CD4-positive, alpha-beta T cell treated with Interleukin-21 for 1 hour (primary cell): Measurements from ENCODE around the gene TTC19.
"Not testable (repeated sequence)": the region's sequence is repeated elsewhere in the genome, so short reads cannot be mapped to it uniquely, and the experiment has no call there.

Experiments used
- DNase-seq: peaks from one replicate; pipeline ENCODE4 v3.0.0-alpha.2; 2020

TTC19 gene

DNA sequence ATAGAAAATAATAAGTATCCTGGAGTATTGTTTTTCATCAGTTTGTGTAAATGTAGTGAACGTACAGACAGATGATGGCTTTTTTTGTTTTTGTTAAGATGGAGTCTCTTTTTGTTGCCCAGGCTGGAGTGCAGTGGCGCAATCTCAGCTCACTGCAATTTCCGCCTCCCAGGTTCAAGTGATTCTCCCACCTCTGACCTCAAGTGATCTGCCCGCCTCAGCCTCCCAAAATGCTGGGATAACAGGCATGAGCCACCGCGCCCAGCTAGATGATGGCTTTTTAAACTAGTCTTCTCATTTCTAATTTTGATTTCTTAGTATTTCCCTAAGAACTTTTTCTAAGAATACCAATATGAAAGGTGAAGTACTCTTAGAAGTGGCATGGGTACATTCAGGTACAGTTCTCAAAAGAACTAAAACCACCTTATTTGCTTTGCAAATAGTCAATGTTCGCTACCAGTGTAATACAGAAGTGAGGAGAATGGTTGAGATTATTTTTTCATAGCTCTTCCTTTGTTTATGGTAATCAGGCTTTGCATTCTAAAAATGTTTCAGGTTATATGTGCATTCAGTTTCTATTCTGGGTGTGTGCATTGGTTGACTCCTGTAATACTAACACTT is 34.2 kb downstream of the TTC19 start:
- no peak for DNase-seq

DNA sequence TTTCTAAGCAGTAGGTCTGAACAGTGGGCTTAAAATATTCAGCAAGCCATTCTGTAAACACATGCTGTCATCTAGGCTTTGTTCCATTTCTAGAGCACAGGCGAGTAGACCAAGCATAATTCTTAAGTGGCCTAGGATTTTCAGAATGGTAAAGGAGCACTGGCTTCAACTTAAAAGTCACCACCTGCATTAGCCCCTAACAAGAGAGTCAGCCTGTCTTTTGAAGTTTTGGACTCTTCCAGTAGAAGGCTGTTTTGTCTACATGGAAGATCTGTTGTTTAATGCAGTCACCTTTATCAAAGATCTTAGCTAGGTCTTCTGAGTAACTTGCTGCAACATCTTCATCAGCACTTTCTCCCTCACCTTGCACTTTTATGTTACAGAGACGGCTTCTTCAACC is 36.6 kb downstream of the TTC19 start:
- DNase-seq, result no peak

DNA sequence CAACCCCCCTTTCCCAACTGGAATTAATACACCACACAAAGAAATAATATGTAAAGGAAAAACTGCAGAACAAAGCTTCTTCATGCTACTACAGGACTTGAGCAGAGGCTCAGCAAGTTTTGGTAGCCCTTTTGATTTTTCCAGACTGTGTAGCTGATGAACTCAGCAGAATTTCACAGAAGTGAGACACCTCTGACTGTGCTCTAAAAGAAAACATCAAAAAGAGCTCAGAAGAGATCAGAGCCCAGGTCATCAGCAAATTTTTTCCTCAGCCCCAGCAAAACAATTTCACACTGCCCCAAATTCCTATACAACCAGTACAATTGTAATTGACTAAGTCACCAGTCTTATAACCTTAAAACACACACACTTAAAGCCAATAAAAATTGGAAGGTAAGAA is 38.0 kb downstream of the TTC19 start:
- no peak for DNase-seq

DNA sequence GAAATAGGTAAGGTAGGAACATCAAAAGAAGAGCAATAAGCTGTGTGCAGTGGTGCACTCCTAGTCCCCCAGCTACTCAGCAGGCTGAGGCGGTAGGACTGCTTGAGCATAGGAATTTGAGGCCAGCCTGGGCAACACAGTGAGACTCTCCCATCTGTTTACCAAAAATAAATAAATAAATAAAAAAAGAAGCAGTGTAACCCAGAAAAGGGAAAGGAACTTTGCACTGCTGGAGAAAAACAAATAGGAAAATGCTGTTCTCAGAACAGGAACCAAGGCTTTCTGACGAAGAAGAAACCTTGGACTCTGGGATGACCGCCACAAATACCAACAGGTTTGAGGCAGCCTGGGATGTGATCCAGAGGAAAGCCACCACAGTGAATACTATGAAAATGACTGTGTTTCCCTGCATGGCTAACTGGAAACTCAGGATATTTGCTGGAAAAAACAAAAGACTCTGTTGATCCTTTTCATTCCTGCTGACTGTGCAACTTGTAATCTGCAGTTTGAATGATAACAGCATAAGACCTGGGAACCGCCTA is 41.2 kb downstream of the TTC19 start:
- DNase-seq, result no peak

DNA sequence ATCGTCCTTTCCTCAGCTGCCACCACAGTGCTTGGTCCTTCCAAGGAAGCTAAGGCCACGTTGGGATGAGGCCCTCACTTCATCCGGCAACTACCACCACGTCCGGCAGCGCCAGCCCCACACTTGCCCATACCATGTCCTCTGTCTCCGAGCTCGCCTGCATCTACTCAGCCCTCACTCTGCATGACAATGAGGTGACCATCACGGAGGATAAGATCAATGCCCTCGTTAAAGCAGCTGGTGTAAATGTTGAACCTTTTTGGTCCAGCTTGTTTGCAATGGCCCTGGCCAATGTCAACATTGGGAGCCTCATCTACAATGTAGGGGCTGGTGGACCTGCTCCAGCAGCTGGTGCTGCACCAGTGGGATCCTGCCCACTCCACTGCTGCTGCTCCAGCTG is 44.9 kb downstream of the TTC19 start:
- no peak for DNase-seq

DNA sequence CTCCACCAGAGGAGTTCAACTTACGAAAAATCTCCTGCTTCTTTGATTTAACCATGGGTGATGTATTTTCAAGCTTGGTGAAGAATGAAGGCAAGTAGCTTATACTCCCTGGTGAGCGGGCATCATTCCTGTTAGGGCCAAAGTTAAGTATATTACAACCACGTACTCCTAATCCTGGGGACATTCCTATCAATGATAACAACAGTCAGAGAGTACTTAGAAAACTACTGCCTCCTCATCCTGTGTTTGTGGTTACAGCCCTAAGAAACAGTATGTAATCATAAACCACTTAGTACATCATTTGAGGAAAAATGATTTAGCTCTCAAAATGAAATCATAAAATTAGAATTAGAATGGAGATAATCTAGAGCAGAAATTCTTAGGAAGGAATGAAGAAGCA is 47.3 kb downstream of the TTC19 start:
- DNase-seq, result no peak

DNA sequence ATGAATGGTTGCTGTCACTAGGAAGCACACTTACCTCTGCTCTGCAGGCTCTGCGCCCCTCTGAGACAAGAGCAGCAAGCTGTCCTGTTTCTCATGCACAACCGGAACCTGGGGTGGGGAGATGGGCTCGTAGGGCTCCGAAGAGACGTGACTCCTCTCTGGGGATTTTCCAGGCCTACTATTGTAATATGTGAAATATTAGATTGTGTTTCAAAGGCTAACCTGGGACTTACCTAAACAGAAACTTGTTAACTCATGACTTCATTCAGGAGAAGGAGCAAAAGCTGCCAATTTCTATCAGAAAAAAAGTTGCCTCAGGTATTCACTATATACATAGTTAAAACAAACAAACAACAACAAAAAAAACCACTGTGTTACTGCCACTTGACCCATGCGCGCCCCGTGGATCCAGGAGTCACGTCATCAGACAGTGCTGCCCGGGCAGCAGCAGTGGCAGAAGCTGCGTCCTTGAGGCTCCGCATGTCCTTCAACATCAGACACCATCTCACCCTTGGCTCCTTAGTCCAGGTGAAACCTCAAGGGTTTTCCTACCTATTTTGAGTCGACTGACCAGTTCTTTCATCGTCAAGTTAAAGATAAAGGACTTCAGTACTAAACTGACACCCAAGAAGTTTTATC is 49.3 kb downstream of the TTC19 start:
- no peak for DNase-seq

DNA sequence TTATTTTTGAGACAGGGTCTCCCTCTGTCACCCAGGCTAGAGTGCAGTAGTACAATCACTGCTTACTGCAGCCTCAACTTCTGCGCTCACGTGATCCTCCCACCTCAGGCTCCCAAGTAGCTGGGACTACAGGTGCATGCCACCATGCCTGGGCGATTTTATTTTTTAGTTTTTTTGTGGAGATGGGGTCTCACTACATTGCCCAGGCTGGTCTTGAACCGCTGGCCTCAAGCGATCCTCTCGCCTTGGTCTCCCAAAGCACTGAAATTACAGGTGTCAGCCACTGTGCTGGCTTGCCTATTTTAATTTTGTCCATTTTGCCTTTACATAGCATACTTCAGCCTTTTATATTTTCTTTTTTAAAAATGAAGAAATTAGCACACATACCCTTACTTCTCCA is 51.2 kb downstream of the TTC19 start:
- DNase-seq, result no peak

DNA sequence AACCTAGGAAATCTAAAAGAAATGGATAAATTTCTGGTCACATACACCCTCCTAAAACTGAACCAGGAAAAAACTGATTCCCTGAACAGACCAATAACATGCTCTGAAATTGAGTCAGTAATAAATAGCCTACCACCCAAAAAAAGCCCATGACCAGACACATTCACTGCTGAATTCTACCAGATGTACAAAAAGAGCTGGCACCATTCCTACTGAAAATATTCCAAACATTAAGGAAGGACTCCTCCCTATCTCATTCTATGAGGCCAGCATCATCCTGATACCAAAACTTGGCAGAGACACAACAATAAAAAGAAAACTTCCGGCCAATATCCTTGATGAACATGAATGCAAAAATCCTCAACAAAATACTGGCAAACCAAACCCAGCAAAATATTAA is 52.9 kb downstream of the TTC19 start:
- no peak for DNase-seq

DNA sequence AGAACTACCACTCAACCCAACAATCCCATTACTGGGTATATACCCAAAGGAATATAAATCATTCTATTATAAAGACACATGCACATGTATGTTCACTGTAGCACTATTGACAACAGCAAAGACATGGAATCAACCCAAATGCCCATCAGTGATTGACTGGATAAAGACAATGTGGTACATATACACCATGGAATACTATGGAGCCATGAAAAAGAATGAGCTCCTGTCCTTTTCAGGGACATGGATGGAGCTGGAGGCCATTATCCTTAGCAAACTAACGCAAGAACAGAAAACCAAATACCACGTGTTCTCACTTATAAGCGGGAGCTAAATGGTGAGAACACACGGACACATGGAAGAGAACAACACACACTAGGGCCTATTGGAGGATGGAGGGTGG is 55.5 kb downstream of the TTC19 start:
- DNase-seq, result not testable (repeated sequence)

DNA sequence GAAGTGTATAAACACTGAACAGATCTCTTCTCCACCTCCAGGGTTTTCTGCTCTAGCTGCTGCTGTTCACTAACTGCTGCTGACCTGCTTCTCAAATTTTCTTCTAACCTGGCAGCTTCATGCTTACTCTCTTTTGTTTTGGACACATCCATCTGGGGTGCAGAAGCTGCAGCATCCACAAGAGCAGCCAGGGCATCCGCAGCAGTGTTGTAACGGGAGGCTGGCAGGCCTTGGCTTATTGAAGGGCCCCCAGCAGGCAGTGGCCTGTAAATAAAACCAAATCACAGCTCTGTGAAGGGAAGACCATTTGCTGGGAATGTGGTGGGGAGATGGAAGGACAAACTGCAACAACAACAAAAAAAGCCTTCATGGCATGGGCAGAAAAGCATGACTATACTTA is 62.0 kb downstream of the TTC19 start:
- DNase-seq, result no peak

DNA sequence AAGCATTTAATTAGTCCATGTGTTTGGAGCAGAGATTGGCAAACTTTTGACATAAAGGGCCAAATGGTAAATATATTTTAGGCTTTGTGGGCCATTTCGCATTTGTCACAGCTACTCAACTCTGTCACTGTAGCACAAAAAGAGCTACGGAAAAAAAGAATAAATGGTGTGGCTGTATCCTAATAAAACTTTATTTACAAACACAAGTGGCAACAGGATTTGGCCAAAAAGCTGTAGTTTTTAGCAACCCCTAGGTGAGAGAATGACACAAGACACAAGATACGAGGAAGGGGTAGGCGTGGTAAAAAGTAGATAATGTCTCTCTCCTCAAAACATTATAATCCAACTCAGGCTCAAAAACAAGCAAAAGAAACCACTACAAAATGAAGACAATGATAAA is 66.5 kb downstream of the TTC19 start:
- no peak for DNase-seq

DNA sequence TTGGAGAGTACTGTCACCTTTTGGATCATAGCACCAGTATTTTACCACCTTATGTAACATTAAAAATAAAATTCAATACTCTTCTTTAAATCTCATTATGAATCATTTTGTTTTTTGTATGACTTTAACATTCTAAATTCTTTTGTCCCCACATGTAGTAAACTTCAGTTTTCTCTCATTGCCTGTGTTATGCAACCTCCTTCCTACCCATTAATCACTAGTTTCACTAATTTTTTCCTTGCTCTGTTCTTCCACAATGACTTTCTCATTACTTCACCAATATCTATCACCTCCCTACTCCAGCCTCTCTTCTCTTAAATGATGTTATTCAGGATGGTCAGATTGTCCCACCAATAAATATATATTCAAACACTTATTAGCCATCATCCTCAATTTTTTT is 68.7 kb downstream of the TTC19 start:
- DNase-seq, result no peak

DNA sequence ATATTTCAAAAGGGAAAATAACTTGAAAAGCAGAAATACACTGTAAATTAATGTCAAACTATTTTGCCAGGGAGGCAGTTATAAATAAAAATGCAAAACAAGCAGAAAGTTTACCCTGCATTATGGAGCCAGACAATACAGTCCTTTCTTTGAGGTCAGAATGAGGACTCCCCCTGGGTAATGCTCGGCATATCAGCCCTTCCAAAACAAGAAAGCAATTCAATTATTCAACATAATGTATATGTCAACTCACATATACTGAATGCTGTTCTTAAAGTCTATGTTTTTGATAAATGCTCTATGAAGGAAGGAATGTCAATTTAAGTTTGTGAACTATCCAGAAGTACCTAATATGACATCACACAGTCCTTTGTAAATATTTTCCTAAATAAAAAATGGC is 72.4 kb downstream of the TTC19 start:
- no peak for DNase-seq

DNA sequence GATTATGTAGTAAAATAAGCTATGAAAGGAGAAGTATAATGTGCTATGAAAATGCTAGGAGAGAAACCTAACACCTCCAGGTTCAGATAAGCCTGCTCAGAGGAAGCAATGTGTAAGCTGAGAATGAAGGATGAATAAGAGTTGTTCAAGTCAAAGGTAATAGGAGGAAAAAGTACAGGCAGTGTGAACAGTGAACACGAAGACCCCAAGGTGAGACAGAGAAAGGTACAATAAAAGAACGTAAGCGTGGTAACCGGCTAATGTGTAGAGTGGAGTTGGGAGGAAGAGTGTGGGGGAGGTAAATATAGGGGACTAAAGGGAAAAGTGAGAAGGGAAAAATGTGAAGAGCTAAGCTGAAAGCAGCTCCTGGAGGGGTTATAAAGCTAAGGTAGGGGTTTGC is 74.2 kb downstream of the TTC19 start:
- no peak for DNase-seq

DNA sequence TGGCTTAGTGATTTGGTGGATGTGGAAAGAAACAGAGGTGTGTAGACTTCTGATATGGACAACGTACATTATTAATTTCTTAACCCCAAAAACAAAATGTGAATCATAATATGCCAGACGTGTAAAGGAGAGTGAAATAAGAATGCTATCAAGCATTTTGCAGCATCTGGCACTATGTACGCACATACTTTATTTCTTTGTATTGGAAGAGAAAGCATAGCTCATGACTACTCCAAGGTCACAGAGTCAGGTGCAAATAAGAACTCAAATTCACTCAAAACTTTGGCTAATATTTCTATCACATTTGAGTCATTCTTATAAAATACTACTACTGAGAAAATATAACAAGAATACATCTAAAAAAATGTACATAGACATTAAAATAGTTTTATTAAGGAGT is 74.8 kb downstream of the TTC19 start:
- no peak for DNase-seq

DNA sequence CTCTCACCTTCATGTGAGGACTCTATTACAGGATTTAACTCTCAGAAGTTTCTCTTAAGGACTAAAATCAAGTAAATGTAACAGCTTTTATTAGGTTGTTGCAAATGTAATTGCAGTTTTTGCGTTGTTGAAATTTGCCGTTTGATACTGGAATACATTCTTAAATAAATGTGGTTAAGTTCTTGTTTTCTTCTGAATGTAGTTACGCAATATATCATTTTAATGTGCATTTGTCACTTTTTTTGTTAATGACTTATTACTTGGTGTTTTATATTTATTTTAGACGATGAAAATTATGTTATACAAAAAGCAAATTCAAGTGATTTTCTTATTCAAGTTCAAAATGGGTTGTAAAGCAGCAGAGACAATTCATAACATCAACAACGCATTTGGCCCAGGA is 76.3 kb downstream of the TTC19 start:
- DNase-seq, result no peak
